PC-9 (cell line): Measurements from ENCODE around the gene GPR26. TPM values are rescaled to one million over a fixed set of nuclear protein-coding genes. Genes with fewer than 3 reads are reported as not detected.

Experiments used
- BruUV-seq: library from RNA; stranded (reverse); fragments of 400-500 nt; replicated peaks from 2 replicates; lab custom pipeline; 2021; lab: Mats Ljungman, UMichigan
- CTCF ChIA-PET: fragments of 300-600 bp; sonication (Branson Sonifier 250); formaldehyde crosslinking; loops from one replicate; lab custom pipeline; 2022; ENCODE audit warnings: antibody characterized with exemption; lab: Charles Lee
- POLR2A ChIA-PET: fragments of 300-600 bp; sonication (Branson Sonifier 250); formaldehyde crosslinking; loops from one replicate; lab custom pipeline; 2022; ENCODE audit warnings: antibody characterized with exemption; ENCODE audit not compliant: unreplicated experiment; lab: Charles Lee
- DNase-seq, 2 experiments: peaks; one replicate each; pipeline versions ENCODE4 v3.0.0 to v3.0.0-alpha.2; 2015 to 2022; ENCODE audit warnings: mixed read lengths in 1 of 2
- H2AFZ ChIP-seq: fragments of 200-600 bp; sonication (generic); 2 replicates; pipeline ENCODE4 v1.8.1; 2017; ENCODE audit warnings: antibody characterized with exemption
- H3F3A ChIP-seq: fragments of 200-600 bp; sonication (generic); 2 replicates; pipeline ENCODE4 v1.8.1; 2017; ENCODE audit warnings: antibody characterized with exemption, mild to moderate bottlenecking, low read depth; ENCODE audit not compliant: insufficient read depth
- H3K27ac ChIP-seq: fragments of 200-600 bp; sonication (generic); 2 replicates; pipeline ENCODE4 v1.6.1; 2016; ENCODE audit warnings: mixed run types
- H3K27me3 ChIP-seq: fragments of 200-600 bp; sonication (generic); 2 replicates; pipeline ENCODE4 v1.6.1; 2016; ENCODE audit warnings: low read depth, mixed run types; ENCODE audit not compliant: insufficient read depth
- H3K36me3 ChIP-seq: fragments of 200-600 bp; sonication (generic); 2 replicates; pipeline ENCODE4 v1.6.1; 2016; ENCODE audit warnings: low read depth, mixed run types
- H3K4me1 ChIP-seq: fragments of 200-600 bp; sonication (generic); replicated peaks from 2 replicates; pipeline ENCODE4 v1.6.1; 2016; ENCODE audit warnings: mixed run types; ENCODE audit not compliant: insufficient read depth
- H3K4me2 ChIP-seq: fragments of 200-600 bp; sonication (generic); 2 replicates; pipeline ENCODE4 v1.6.1; 2017; ENCODE audit warnings: mixed run types
- H3K4me3 ChIP-seq: fragments of 200-600 bp; sonication (generic); 2 replicates; pipeline ENCODE4 v1.6.1; 2016; ENCODE audit warnings: mixed run types
- H3K79me2 ChIP-seq: fragments of 200-600 bp; sonication (generic); 2 replicates; pipeline ENCODE4 v1.6.1; 2017; ENCODE audit warnings: low read depth, mixed run types
- H3K9me2 ChIP-seq: fragments of 200-600 bp; sonication (generic); 2 replicates; pipeline ENCODE4 v1.8.1; 2017; ENCODE audit warnings: mild to moderate bottlenecking; ENCODE audit not compliant: insufficient read depth
- H3K9me3 ChIP-seq: fragments of 200-600 bp; sonication (generic); 2 replicates; pipeline ENCODE4 v1.8.1; 2016; ENCODE audit warnings: low read depth; ENCODE audit not compliant: insufficient read depth
- H4K20me1 ChIP-seq: fragments of 200-600 bp; sonication (generic); 2 replicates; pipeline ENCODE4 v1.8.1; 2017; ENCODE audit not compliant: insufficient read depth
- EZH2 ChIP-seq: fragments of 200-600 bp; sonication (generic); IDR thresholded peaks from 2 replicates; pipeline ENCODE4 v1.8.0; 2017; ENCODE audit warnings: antibody characterized with exemption, low read depth
- intact Hi-C: fragments of 100-400 bp; cut with micrococcal nuclease; formaldehyde crosslinking; loops from one replicate; pipeline ENCODE4 v1.10.0; 2022; ENCODE audit not compliant: unreplicated experiment
- total RNA-seq: library from RNA; stranded (reverse); gene quantifications from 2 replicates; pipeline ENCODE4 v1.2.3, GENCODE V29; 2021
- TF ChIP-seq, protein P1 (sequence below): fragments of 200-600 bp; sonication (generic); conservative IDR thresholded peaks from 2 replicates; pipeline ENCODE4 v1.6.1; 2017; ENCODE audit warnings: mixed run types, antibody characterized with exemption, mild to moderate bottlenecking, moderate library complexity

Gene GPR26
- total RNA-seq, 1 experiment from 2014 or later: not detected

GRCh38 chr10:123635131-123635530 lies 31.0 kb upstream of the GPR26 start:
- H3K4me1 ChIP-seq: no peaks in the 10 kb centered on the region
- H2AFZ ChIP-seq: no peak overlapping the region
- CTCF ChIA-PET: no interaction called here
- H3K79me2 ChIP-seq: no peaks in the 10 kb centered on the region
- TF ChIP-seq, protein P1, sequence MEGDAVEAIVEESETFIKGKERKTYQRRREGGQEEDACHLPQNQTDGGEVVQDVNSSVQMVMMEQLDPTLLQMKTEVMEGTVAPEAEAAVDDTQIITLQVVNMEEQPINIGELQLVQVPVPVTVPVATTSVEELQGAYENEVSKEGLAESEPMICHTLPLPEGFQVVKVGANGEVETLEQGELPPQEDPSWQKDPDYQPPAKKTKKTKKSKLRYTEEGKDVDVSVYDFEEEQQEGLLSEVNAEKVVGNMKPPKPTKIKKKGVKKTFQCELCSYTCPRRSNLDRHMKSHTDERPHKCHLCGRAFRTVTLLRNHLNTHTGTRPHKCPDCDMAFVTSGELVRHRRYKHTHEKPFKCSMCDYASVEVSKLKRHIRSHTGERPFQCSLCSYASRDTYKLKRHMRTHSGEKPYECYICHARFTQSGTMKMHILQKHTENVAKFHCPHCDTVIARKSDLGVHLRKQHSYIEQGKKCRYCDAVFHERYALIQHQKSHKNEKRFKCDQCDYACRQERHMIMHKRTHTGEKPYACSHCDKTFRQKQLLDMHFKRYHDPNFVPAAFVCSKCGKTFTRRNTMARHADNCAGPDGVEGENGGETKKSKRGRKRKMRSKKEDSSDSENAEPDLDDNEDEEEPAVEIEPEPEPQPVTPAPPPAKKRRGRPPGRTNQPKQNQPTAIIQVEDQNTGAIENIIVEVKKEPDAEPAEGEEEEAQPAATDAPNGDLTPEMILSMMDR: no peak
- no peak for TF ChIP-seq EZH2
- POLR2A ChIA-PET: no interaction called here
- H3K27me3 ChIP-seq: no peaks in the 10 kb centered on the region; the same call in 1 of the 2 replicates
- no peaks in the 10 kb centered on the region for H3K9me3 ChIP-seq
- H3K4me2 ChIP-seq: no peak overlapping the region
- H4K20me1 ChIP-seq: no peaks in the 10 kb centered on the region
- no TSS peak for BruUV-seq
- H3K4me3 ChIP-seq: no peak overlapping the region
- H3K27ac ChIP-seq: no peak overlapping the region
- no peaks in the 10 kb centered on the region for H3K9me2 ChIP-seq
- H3K36me3 ChIP-seq: no peaks in the 10 kb centered on the region
- intact Hi-C loops: no loop called here
- H3F3A ChIP-seq: no peaks in the 10 kb centered on the region
- no peak for DNase-seq

GRCh38 chr10:123635745-123636144 lies 30.4 kb upstream of the GPR26 start:
- Histone ChIP-seq H3K79me2 (no peaks in the 10 kb centered on the region), H3K9me3 (no peaks in the 10 kb centered on the region), H3K4me2 (no peak overlapping the region), H3K27ac (no peak overlapping the region), H3K4me3 (no peak overlapping the region), H3K4me1 (no peaks in the 10 kb centered on the region), H3K27me3 (no peaks in the 10 kb centered on the region; the same call in 1 of the 2 replicates), H2AFZ (no peak overlapping the region), H4K20me1 (no peaks in the 10 kb centered on the region), H3K36me3 (no peaks in the 10 kb centered on the region), H3K9me2 (no peaks in the 10 kb centered on the region), H3F3A (no peaks in the 10 kb centered on the region)
- ChIA-PET CTCF (no interaction called here), POLR2A (no interaction called here)
- no TSS peak for BruUV-seq
- DNase-seq: no peak
- intact Hi-C loops: no loop called here
- TF ChIP-seq EZH2: no peak

DNA sequence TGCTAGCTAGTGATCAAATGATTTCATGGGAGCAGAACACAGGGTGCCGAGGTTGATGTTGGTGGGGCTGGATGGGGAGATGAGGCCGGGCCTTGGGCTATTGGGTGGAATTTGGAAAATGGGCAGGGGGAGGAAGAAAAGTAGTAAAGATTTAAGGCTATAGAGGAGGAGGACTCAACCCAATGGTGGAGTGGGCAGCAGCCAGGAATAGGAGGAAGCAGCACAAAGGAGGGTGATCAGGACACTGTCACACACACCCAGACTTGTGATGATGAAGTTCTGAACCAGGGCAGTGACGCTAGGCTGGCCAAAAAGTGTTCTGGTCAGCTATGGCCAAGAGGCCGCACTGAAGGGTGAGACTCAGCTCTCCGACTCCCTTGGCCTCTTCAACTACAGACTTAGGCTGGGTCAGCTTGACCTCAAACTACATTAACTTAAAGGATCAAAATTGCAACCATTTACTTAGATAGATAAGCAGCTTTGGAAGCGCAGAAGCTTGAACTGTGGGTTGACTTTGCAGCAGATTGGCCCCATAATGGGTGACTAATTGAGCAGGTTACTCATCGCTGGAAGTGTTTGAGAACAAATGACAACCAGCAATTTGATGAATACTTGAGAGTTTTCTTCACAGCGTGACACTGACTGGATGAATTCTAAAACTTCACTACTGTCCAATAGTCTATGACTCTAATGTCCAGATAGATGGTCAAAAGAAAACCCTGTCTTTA lies 29.4 kb upstream of the GPR26 start:
- CTCF ChIA-PET: no interaction called here

GRCh38 chr10:123637326-123637880 lies 28.8 kb upstream of the GPR26 start:
- intact Hi-C loops: no loop called here

More for the DNA sequence above, 29.4 kb upstream of the GPR26 start:
- no peak overlapping the region for H3K4me3 ChIP-seq
- POLR2A ChIA-PET: no interaction called here
- H3F3A ChIP-seq: no peaks in the 10 kb centered on the region
- no peak for TF ChIP-seq EZH2
- no peaks in the 10 kb centered on the region for H3K9me3 ChIP-seq
- H4K20me1 ChIP-seq: no peaks in the 10 kb centered on the region
- no peaks in the 10 kb centered on the region for H3K9me2 ChIP-seq
- H3K27me3 ChIP-seq: no peaks in the 10 kb centered on the region; the same call in 1 of the 2 replicates
- H3K79me2 ChIP-seq: no peaks in the 10 kb centered on the region
- no peak overlapping the region for H2AFZ ChIP-seq
- no peaks in the 10 kb centered on the region for H3K36me3 ChIP-seq
- H3K4me1 ChIP-seq: no peaks in the 10 kb centered on the region
- H3K27ac ChIP-seq: no peak overlapping the region
- no peak overlapping the region for H3K4me2 ChIP-seq
- BruUV-seq: no TSS peak
- no peak for DNase-seq
- intact Hi-C loops: no loop called here

More at GRCh38 chr10:123637326-123637880, 28.8 kb upstream of the GPR26 start:
- POLR2A ChIA-PET: no interaction called here
- no TSS peak for BruUV-seq
- Histone ChIP-seq H3K9me3 (no peaks in the 10 kb centered on the region), H3K79me2 (no peaks in the 10 kb centered on the region), H2AFZ (no peak overlapping the region), H3K9me2 (no peaks in the 10 kb centered on the region), H3K36me3 (no peaks in the 10 kb centered on the region), H3K4me2 (no peak overlapping the region), H3F3A (no peaks in the 10 kb centered on the region), H3K27me3 (no peaks in the 10 kb centered on the region; the same call in 1 of the 2 replicates), H3K27ac (no peak overlapping the region), H3K4me1 (no peaks in the 10 kb centered on the region), H3K4me3 (no peak overlapping the region), H4K20me1 (no peaks in the 10 kb centered on the region)
- CTCF ChIA-PET: no interaction called here
- TF ChIP-seq, protein P1: no peak
- TF ChIP-seq EZH2: no peak
- DNase-seq: no peak
